Measurements from ENCODE around the gene DNHD1. TPM values are rescaled to one million over a fixed set of nuclear protein-coding genes. Genes with fewer than 3 reads are reported as not detected.

The DNHD1 gene
- total and polyA plus RNA-seq, 2 of the 4 experiments (the other 2 are of a cell fraction) = 1.8 to 3.6 TPM

GRCh38 chr11:6556139-6556949 lies 59.3 kb downstream of the DNHD1 start:
- dilution Hi-C loops (cut with HindIII; ENCODE audit: low sequenced_read_pairs, unreplicated experiment) (no loop called here), intact Hi-C loops (cut with micrococcal nuclease) (no loop called here), in situ Hi-C loops (cut with MboI; ENCODE audit: low sequenced_read_pairs) (no loop called here)
- BruUV-seq (replicated peaks) = no TSS peak
- Histone ChIP-seq H3K27me3 (ENCODE audit: control insufficient read depth, insufficient read depth, low read length) (no peaks in the 10 kb centered on the region), H3K4me1 (ENCODE audit: control insufficient read depth, insufficient read depth, low read length) (no peaks in the 10 kb centered on the region), H4K20me1 (ENCODE audit: insufficient read depth, low read length) (no peaks in the 10 kb centered on the region), H4K5ac (ENCODE audit: low read depth, low read length) (no peak overlapping the region), H3K4me3 (ENCODE audit: insufficient read depth, low read depth, low read length) (no peak overlapping the region), H3K27ac (ENCODE audit: insufficient read depth, low read length) (no peak overlapping the region), H3K9me1 (ENCODE audit: insufficient read depth, low read length) (no peaks in the 10 kb centered on the region; the same call in 1 of the 2 replicates), H4K8ac (ENCODE audit: low read depth in 2 of 2, low read length in 2 of 2) (no peak overlapping the region), H2AK5ac (ENCODE audit: low read depth, low read length) (no peak overlapping the region), H3K79me1 (ENCODE audit: low read depth in 1 of 2, low read length in 2 of 2) (no peaks in the 10 kb centered on the region), H3K36me3 (ENCODE audit: control insufficient read depth, insufficient read depth, low read length) (no peaks in the 10 kb centered on the region), H2AFZ (replicated peaks; ENCODE audit: low read length, poor library complexity) (no peak overlapping the region), H3K23ac (ENCODE audit: low read depth, low read length) (no peak overlapping the region), H3K14ac (replicated peaks; ENCODE audit: low read depth, low read length) (no peak overlapping the region), H2AK9ac (replicated peaks; ENCODE audit: low read depth, low read length, poor library complexity) (no peak overlapping the region), H2BK5ac (ENCODE audit: low read depth, low read length, poor library complexity, severe bottlenecking) (no peak overlapping the region), H3K9me3 (ENCODE audit: control insufficient read depth, insufficient read depth, low read length) (no peaks in the 10 kb centered on the region), H3K4me2 (ENCODE audit: low read depth, low read length) (no peak overlapping the region), H2BK15ac (ENCODE audit: low read depth, low read length) (no peak overlapping the region), H3K18ac (ENCODE audit: low read depth, low read length) (no peak overlapping the region), H3K4ac (ENCODE audit: low read depth, low read length) (no peak overlapping the region), H3K56ac (ENCODE audit: extremely low read depth, insufficient read depth, low read length) (no peak overlapping the region), H2BK120ac (ENCODE audit: low read depth, low read length) (no peak overlapping the region), H2BK20ac (ENCODE audit: low read depth, low read length) (no peak overlapping the region), H4K91ac (ENCODE audit: insufficient read depth, low read depth, low read length) (no peak overlapping the region), H3K9ac (ENCODE audit: low read depth, low read length) (no peak overlapping the region)
- ATAC-seq (ENCODE audit: low read depth) (no peak), DNase-seq (no peak)
- 92% methylated on average over 2 of the region's 11 CpGs; no CpG with 5 or more reads in 1 of the 2 experiments for WGBS, 2 experiments (ENCODE audit: extremely low coverage in 2 of 2, insufficient read length in 1 of 2)
- no peak for TF ChIP-seq MAFK (IDR thresholded peaks at IDR 0.05; ENCODE audit: low read depth, low read length)
- TF ChIP-seq CEBPB (IDR thresholded peaks at IDR 0.05; ENCODE audit: low read depth, low read length) = no peak
- no peak for TF ChIP-seq RAD21 (IDR thresholded peaks at IDR 0.05; ENCODE audit: low read length)
- no peak for TF ChIP-seq MXI1 (IDR thresholded peaks at IDR 0.05; ENCODE audit: borderline replicate concordance, low read depth, low read length)
- TF ChIP-seq MAZ (IDR thresholded peaks at IDR 0.05; ENCODE audit: borderline replicate concordance, low read depth, low read length) = no peak
- no peak for TF ChIP-seq SMC3 (IDR thresholded peaks at IDR 0.05; ENCODE audit: low read depth, low read length)
- no peak for TF ChIP-seq CTCF (conservative IDR thresholded peaks at IDR 0.05; ENCODE audit: low read depth, low read length)
- TF ChIP-seq RFX5 (IDR thresholded peaks at IDR 0.05; ENCODE audit: low read depth, low read length) = no peak
- no peak for TF ChIP-seq NFE2L2 (IDR thresholded peaks at IDR 0.05; ENCODE audit: low read depth, low read length)
- TF ChIP-seq FOS (IDR thresholded peaks at IDR 0.05; ENCODE audit: low read depth, low read length) = no peak
- TF ChIP-seq CHD1 (IDR thresholded peaks at IDR 0.05; ENCODE audit: low read depth, low read length) = no peak
- TF ChIP-seq RCOR1 (IDR thresholded peaks at IDR 0.05; ENCODE audit: insufficient replicate concordance, low read length) = no peak
- no peak for TF ChIP-seq USF2 (IDR thresholded peaks at IDR 0.05; ENCODE audit: low read depth, low read length)
- POLR2A ChIA-PET (ENCODE audit: unreplicated experiment) = no interaction called here
- CTCF ChIA-PET = no interaction called here
